ENCODE results near the gene CMTM7.

Gene CMTM7

GRCh38 chr3:32452009-32452408 is 60.4 kb downstream of the CMTM7 start:
- Histone ChIP-seq H3K23ac (ENCODE audit: low read length) (no peak overlapping the region), H3K79me1 (ENCODE audit: low read length) (no peaks in the 10 kb centered on the region), H2AK5ac (ENCODE audit: low read length) (no peak overlapping the region), H3K79me2 (ENCODE audit: control insufficient read depth, insufficient read depth, low read length, poor library complexity) (no peaks in the 10 kb centered on the region), H2BK5ac (ENCODE audit: low read depth, low read length, poor library complexity) (no peak overlapping the region), H4K12ac (ENCODE audit: low read depth, low read length) (no peak overlapping the region), H3K27ac (ENCODE audit: low read depth, low read length) (no peak overlapping the region), H2BK120ac (ENCODE audit: insufficient read depth, low read length, poor library complexity) (no peak overlapping the region), H2AFZ (ENCODE audit: insufficient read depth, low read length, poor library complexity) (no peak overlapping the region), H2BK12ac (ENCODE audit: low read length) (no peak overlapping the region), H3K4me2 (ENCODE audit: low read length) (no peak overlapping the region), H3K4me3 (ENCODE audit: low read depth, low read length) (no peak overlapping the region), H3K14ac (ENCODE audit: low read length) (no peak overlapping the region), H3K36me3 (ENCODE audit: control insufficient read depth in 1 of 2, insufficient read depth in 2 of 2, low read length in 2 of 2) (peaks cover 0 to 2% of the 10 kb centered on the region in 2 experiments), H3K4me1 (ENCODE audit: control insufficient read depth in 1 of 2, insufficient read depth in 2 of 2, low read length in 2 of 2) (no peaks in the 10 kb centered on the region), H4K91ac (ENCODE audit: low read depth, low read length) (no peak overlapping the region), H3K18ac (ENCODE audit: low read length) (no peak overlapping the region), H3K27me3 (ENCODE audit: insufficient read depth, low read length) (no peaks in the 10 kb centered on the region), H4K8ac (ENCODE audit: low read depth, low read length) (no peak overlapping the region), H3K9ac (ENCODE audit: low read length) (no peak overlapping the region), H3K4ac (ENCODE audit: low read depth, low read length) (no peak overlapping the region), H3K9me3 (ENCODE audit: insufficient read depth, low read depth, low read length) (no peaks in the 10 kb centered on the region)
- DNase-seq, result no peak
- no CpG with 5 or more reads among the region's 4 CpGs for WGBS (ENCODE audit: extremely low coverage, insufficient coverage, insufficient read length)

GRCh38 chr3:32453346-32453745 is 61.7 kb downstream of the CMTM7 start:
- Histone ChIP-seq H3K4me2 (ENCODE audit: low read length) (no peak overlapping the region), H2BK12ac (ENCODE audit: low read length) (no peak overlapping the region), H2AFZ (ENCODE audit: insufficient read depth, low read length, poor library complexity) (no peak overlapping the region), H2AK5ac (ENCODE audit: low read length) (no peak overlapping the region), H3K9ac (ENCODE audit: low read length) (no peak overlapping the region), H2BK5ac (ENCODE audit: low read depth, low read length, poor library complexity) (no peak overlapping the region), H2BK120ac (ENCODE audit: insufficient read depth, low read length, poor library complexity) (no peak overlapping the region), H3K79me1 (ENCODE audit: low read length) (no peaks in the 10 kb centered on the region), H4K8ac (ENCODE audit: low read depth, low read length) (no peak overlapping the region), H3K4me1 (ENCODE audit: control insufficient read depth in 1 of 2, insufficient read depth in 2 of 2, low read length in 2 of 2) (peaks cover 4 to 6% of the 10 kb centered on the region in 2 experiments), H3K27ac (ENCODE audit: low read depth, low read length) (no peak overlapping the region), H4K91ac (ENCODE audit: low read depth, low read length) (no peak overlapping the region), H3K18ac (ENCODE audit: low read length) (no peak overlapping the region), H3K4ac (ENCODE audit: low read depth, low read length) (no peak overlapping the region), H3K9me3 (ENCODE audit: insufficient read depth, low read depth, low read length) (no peaks in the 10 kb centered on the region), H3K36me3 (ENCODE audit: control insufficient read depth in 1 of 2, insufficient read depth in 2 of 2, low read length in 2 of 2) (peaks cover 0 to 2% of the 10 kb centered on the region in 2 experiments), H3K4me3 (ENCODE audit: low read depth, low read length) (no peak overlapping the region), H3K14ac (ENCODE audit: low read length) (no peak overlapping the region), H3K79me2 (ENCODE audit: control insufficient read depth, insufficient read depth, low read length, poor library complexity) (no peaks in the 10 kb centered on the region), H3K23ac (ENCODE audit: low read length) (no peak overlapping the region), H4K12ac (ENCODE audit: low read depth, low read length) (no peak overlapping the region), H3K27me3 (ENCODE audit: insufficient read depth, low read length) (no peaks in the 10 kb centered on the region)
- WGBS (ENCODE audit: extremely low coverage, insufficient coverage, insufficient read length), result no CpG with 5 or more reads among the region's 5 CpGs
- no peak for DNase-seq

GRCh38 chr3:32454111-32454510 is 62.5 kb downstream of the CMTM7 start:
- Histone ChIP-seq H3K79me1 (ENCODE audit: low read length) (no peaks in the 10 kb centered on the region), H4K12ac (ENCODE audit: low read depth, low read length) (no peak overlapping the region), H4K91ac (ENCODE audit: low read depth, low read length) (no peak overlapping the region), H2AK5ac (ENCODE audit: low read length) (no peak overlapping the region), H3K9me3 (ENCODE audit: insufficient read depth, low read depth, low read length) (no peaks in the 10 kb centered on the region), H2BK12ac (ENCODE audit: low read length) (no peak overlapping the region), H3K4me1 (ENCODE audit: control insufficient read depth in 1 of 2, insufficient read depth in 2 of 2, low read length in 2 of 2) (peaks cover 4 to 6% of the 10 kb centered on the region in 2 experiments), H3K4me2 (ENCODE audit: low read length) (no peak overlapping the region), H3K27ac (ENCODE audit: low read depth, low read length) (no peak overlapping the region), H2BK120ac (ENCODE audit: insufficient read depth, low read length, poor library complexity) (no peak overlapping the region), H2BK5ac (ENCODE audit: low read depth, low read length, poor library complexity) (no peak overlapping the region), H3K27me3 (ENCODE audit: insufficient read depth, low read length) (no peaks in the 10 kb centered on the region), H3K4me3 (ENCODE audit: low read depth, low read length) (no peak overlapping the region), H2AFZ (ENCODE audit: insufficient read depth, low read length, poor library complexity) (no peak overlapping the region), H3K79me2 (ENCODE audit: control insufficient read depth, insufficient read depth, low read length, poor library complexity) (no peaks in the 10 kb centered on the region), H3K9ac (ENCODE audit: low read length) (no peak overlapping the region), H3K36me3 (ENCODE audit: control insufficient read depth in 1 of 2, insufficient read depth in 2 of 2, low read length in 2 of 2) (peaks cover 0 to 2% of the 10 kb centered on the region in 2 experiments), H3K18ac (ENCODE audit: low read length) (no peak overlapping the region), H3K14ac (ENCODE audit: low read length) (no peak overlapping the region), H3K23ac (ENCODE audit: low read length) (no peak overlapping the region), H3K4ac (ENCODE audit: low read depth, low read length) (no peak overlapping the region), H4K8ac (ENCODE audit: low read depth, low read length) (no peak overlapping the region)
- no CpG with 5 or more reads among the region's 6 CpGs for WGBS (ENCODE audit: extremely low coverage, insufficient coverage, insufficient read length)
- no peak for DNase-seq

- no peak overlapping the region for H3K18ac ChIP-seq (ENCODE audit: low read length)
- H2AFZ ChIP-seq (ENCODE audit: insufficient read depth, low read length, poor library complexity), result no peak overlapping the region
- no peak overlapping the region for H2AK5ac ChIP-seq (ENCODE audit: low read length)
- no peak overlapping the region for H4K12ac ChIP-seq (ENCODE audit: low read depth, low read length)
- H2BK5ac ChIP-seq (ENCODE audit: low read depth, low read length, poor library complexity), result no peak overlapping the region
- H3K79me2 ChIP-seq (ENCODE audit: control insufficient read depth, insufficient read depth, low read length, poor library complexity), result no peaks in the 10 kb centered on the region
- no peak overlapping the region for H2BK120ac ChIP-seq (ENCODE audit: insufficient read depth, low read length, poor library complexity)
- no peak overlapping the region for H3K23ac ChIP-seq (ENCODE audit: low read length)
- H3K4me1 ChIP-seq (ENCODE audit: control insufficient read depth in 1 of 2, insufficient read depth in 2 of 2, low read length in 2 of 2), result peaks cover 4 to 6% of the 10 kb centered on the region in 2 experiments
- no peak for DNase-seq
- no CpG with 5 or more reads among the region's 15 CpGs for WGBS (ENCODE audit: extremely low coverage, insufficient coverage, insufficient read length)
- H2BK12ac ChIP-seq (ENCODE audit: low read length), result no peak overlapping the region
- H3K9ac ChIP-seq (ENCODE audit: low read length), result no peak overlapping the region
- H3K9me3 ChIP-seq (ENCODE audit: insufficient read depth, low read depth, low read length), result no peaks in the 10 kb centered on the region
- peaks cover 0 to 2% of the 10 kb centered on the region in 2 experiments for H3K36me3 ChIP-seq (ENCODE audit: control insufficient read depth in 1 of 2, insufficient read depth in 2 of 2, low read length in 2 of 2)
- H3K4ac ChIP-seq (ENCODE audit: low read depth, low read length), result no peak overlapping the region
- no peak overlapping the region for H4K91ac ChIP-seq (ENCODE audit: low read depth, low read length)
- H3K14ac ChIP-seq (ENCODE audit: low read length), result no peak overlapping the region
- no peaks in the 10 kb centered on the region for H3K27me3 ChIP-seq (ENCODE audit: insufficient read depth, low read length)
- H4K8ac ChIP-seq (ENCODE audit: low read depth, low read length), result no peak overlapping the region
- H3K27ac ChIP-seq (ENCODE audit: low read depth, low read length), result no peak overlapping the region
- no peak overlapping the region for H3K4me2 ChIP-seq (ENCODE audit: low read length)
- no peak overlapping the region for H3K4me3 ChIP-seq (ENCODE audit: low read depth, low read length)
- no peaks in the 10 kb centered on the region for H3K79me1 ChIP-seq (ENCODE audit: low read length)
These were observed 63.3 kb downstream of the CMTM7 start for GRCh38 chr3:32454731-32455608.

Data from trophoblast cell (in vitro differentiated cells and primary cell).